ENCODE measurements around the gene PRTN3. TPM values are rescaled to one million over a fixed set of nuclear protein-coding genes. Genes with fewer than 3 reads are reported as not detected.

PRTN3 gene
- total RNA-seq, 4 donors from 2014 or later = not detected

GRCh38 chr19:804419-805165 lies 36.2 kb upstream of the PRTN3 start:
- TF ChIP-seq, protein P1, sequence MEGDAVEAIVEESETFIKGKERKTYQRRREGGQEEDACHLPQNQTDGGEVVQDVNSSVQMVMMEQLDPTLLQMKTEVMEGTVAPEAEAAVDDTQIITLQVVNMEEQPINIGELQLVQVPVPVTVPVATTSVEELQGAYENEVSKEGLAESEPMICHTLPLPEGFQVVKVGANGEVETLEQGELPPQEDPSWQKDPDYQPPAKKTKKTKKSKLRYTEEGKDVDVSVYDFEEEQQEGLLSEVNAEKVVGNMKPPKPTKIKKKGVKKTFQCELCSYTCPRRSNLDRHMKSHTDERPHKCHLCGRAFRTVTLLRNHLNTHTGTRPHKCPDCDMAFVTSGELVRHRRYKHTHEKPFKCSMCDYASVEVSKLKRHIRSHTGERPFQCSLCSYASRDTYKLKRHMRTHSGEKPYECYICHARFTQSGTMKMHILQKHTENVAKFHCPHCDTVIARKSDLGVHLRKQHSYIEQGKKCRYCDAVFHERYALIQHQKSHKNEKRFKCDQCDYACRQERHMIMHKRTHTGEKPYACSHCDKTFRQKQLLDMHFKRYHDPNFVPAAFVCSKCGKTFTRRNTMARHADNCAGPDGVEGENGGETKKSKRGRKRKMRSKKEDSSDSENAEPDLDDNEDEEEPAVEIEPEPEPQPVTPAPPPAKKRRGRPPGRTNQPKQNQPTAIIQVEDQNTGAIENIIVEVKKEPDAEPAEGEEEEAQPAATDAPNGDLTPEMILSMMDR (IDR thresholded peaks at IDR 0.05; ENCODE audit: low read depth) = no peak

- TF ChIP-seq, protein P1 (IDR thresholded peaks at IDR 0.05; ENCODE audit: low read depth) = no peak
Observed at GRCh38 chr19:805166-805551, 35.6 kb upstream of the PRTN3 start.

GRCh38 chr19:805600-806550 lies 34.9 kb upstream of the PRTN3 start:
- TF ChIP-seq, protein P1 (IDR thresholded peaks at IDR 0.05; ENCODE audit: low read depth) = no peak

- TF ChIP-seq, protein P1 (IDR thresholded peaks at IDR 0.05; ENCODE audit: low read depth) = no peak
Observed at GRCh38 chr19:806815-807421, 33.9 kb upstream of the PRTN3 start.

DNA sequence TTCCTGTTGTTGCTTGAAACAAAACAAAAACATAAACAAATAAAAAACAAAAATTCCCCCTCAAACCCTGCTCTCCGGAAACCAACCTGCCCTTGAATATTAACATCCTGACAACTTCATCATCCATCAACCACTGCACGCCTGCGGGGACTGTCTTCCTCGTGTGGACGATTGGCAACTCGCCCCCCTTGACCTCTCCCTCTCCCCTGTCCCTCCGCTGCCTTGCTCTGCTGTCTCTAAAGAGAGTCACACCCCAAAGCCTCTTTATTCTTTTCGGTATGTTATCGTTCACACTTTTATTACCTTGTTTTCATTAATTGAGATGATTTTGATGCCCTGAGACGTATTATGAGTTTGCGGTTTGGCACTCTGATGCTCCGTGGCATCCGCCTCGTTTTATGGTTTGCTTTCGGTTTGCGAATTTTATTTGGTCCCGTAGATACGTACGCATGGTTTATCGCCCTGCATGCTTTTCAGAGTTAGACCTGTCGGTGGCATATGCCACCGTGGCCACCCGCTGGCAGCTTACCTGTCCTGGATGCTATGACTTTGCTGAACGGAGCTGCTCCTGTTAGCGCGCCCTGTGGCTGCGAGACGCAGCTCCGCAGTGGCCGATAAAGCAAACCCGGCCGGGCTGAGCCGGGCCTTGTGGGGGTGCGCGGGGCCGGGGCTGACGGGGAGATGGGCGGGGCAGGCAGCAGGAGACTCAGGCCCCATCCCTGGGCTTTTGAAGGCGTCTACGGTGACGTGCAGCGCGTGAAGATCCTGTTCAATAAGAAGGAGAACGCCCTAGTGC lies 33.0 kb upstream of the PRTN3 start:
- TF ChIP-seq, protein P1 (IDR thresholded peaks at IDR 0.05; ENCODE audit: low read depth) = no peak

GRCh38 chr19:808423-808775 lies 32.4 kb upstream of the PRTN3 start:
- TF ChIP-seq, protein P1 (IDR thresholded peaks at IDR 0.05; ENCODE audit: low read depth) = no peak

Data from subcutaneous adipose tissue (tissue), 4 donors.